ENCODE results near the gene C1D.

C1D gene

GRCh38 chr2:68032702-68033101 lies 30.1 kb downstream of the C1D start:
- peak overlapping the region in 1 of 3 experiments; percentile 80 for H3K27ac Mint-ChIP-seq
- no peaks in the 10 kb centered on the region for H3K36me3 Mint-ChIP-seq (ENCODE audit: low read depth)

DNA sequence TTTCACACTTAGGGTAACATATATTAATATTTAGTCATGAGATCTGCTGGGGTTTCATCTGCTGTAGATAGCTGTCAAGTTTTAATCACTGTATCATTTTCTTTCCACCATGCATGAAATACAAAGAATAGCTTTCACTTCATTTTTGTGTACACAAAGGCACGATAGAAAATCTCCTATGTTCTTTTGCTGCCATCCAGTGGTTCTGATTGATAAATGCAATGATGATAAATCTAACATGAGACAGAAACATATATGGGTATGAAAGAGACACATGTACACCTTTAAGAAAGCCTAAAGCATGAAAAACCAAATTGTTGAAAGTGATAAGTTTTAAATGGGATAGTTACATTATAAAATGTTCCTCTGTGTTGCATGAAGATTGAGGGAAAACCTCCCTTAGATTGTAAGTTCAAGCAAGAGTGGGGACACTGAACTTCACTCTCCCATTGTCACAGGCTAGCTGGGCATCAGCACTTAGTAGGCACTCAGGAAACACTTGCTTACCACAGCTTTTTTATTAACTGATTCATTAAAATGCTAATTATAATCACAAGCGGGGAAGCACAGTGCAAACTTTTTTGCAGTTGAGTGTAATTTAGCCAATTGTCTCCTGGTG lies 31.2 kb downstream of the C1D start:
- TF ChIP-seq, protein P1, sequence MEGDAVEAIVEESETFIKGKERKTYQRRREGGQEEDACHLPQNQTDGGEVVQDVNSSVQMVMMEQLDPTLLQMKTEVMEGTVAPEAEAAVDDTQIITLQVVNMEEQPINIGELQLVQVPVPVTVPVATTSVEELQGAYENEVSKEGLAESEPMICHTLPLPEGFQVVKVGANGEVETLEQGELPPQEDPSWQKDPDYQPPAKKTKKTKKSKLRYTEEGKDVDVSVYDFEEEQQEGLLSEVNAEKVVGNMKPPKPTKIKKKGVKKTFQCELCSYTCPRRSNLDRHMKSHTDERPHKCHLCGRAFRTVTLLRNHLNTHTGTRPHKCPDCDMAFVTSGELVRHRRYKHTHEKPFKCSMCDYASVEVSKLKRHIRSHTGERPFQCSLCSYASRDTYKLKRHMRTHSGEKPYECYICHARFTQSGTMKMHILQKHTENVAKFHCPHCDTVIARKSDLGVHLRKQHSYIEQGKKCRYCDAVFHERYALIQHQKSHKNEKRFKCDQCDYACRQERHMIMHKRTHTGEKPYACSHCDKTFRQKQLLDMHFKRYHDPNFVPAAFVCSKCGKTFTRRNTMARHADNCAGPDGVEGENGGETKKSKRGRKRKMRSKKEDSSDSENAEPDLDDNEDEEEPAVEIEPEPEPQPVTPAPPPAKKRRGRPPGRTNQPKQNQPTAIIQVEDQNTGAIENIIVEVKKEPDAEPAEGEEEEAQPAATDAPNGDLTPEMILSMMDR (IDR thresholded peaks at IDR 0.05; ENCODE audit: unreplicated experiment in 3 of 3), result peak; percentile 69 to 80 (median 80)
- H3K36me3 Mint-ChIP-seq (ENCODE audit: low read depth), result no peaks in the 10 kb centered on the region
- H3K4me3 Mint-ChIP-seq, result no peak overlapping the region
- peaks cover 3% of the 10 kb centered on the region for H3K27me3 Mint-ChIP-seq (ENCODE audit: low read depth)
- H3K4me1 Mint-ChIP-seq, result peaks cover 6% of the 10 kb centered on the region
- no peaks in the 10 kb centered on the region for H3K9me3 Mint-ChIP-seq
- H3K27ac Mint-ChIP-seq, result no peak overlapping the region

More at GRCh38 chr2:68032702-68033101, 30.1 kb downstream of the C1D start:
- Mint-ChIP-seq H3K27me3 (ENCODE audit: low read depth) (no peaks in the 10 kb centered on the region), H3K4me1 (peaks cover 6% of the 10 kb centered on the region), H3K9me3 (no peaks in the 10 kb centered on the region), H3K4me3 (no peak overlapping the region)
- TF ChIP-seq, protein P1 (IDR thresholded peaks at IDR 0.05; ENCODE audit: unreplicated experiment in 3 of 3), result no peak

DNA sequence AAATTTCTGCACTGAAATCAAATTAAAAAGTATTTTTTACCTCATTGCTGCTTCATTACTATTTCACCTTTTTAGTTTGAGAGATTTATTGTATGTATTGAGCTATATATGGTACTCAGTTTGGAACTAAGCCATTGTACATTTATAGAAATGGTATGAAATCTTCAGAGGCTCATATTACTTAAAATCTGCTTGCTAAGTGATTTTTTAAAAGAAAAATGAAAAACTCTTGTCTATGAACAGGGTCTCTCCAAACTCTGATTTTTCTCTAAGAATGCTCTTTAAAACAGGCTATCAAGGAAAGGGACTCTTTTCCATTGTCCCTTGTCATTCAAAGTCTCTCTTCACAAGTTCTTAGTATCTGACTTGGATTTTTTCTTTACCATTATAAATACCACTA lies 31.8 kb downstream of the C1D start:
- Mint-ChIP-seq H3K4me1 (peaks cover 6% of the 10 kb centered on the region), H3K36me3 (ENCODE audit: low read depth) (no peaks in the 10 kb centered on the region), H3K9me3 (peaks cover 3% of the 10 kb centered on the region), H3K4me3 (no peak overlapping the region), H3K27ac (no peak overlapping the region), H3K27me3 (ENCODE audit: low read depth) (peaks cover 3% of the 10 kb centered on the region)
- TF ChIP-seq, protein P1 (IDR thresholded peaks at IDR 0.05; ENCODE audit: unreplicated experiment in 3 of 3), result no peak

- TF ChIP-seq, protein P1 (IDR thresholded peaks at IDR 0.05; ENCODE audit: unreplicated experiment in 3 of 3), result no peak
- Mint-ChIP-seq H3K27me3 (ENCODE audit: low read depth) (peaks cover 3% of the 10 kb centered on the region), H3K36me3 (ENCODE audit: low read depth) (no peaks in the 10 kb centered on the region), H3K27ac (no peak overlapping the region), H3K4me3 (no peak overlapping the region), H3K9me3 (peaks cover 4% of the 10 kb centered on the region), H3K4me1 (peaks cover 6% of the 10 kb centered on the region)
Observed at GRCh38 chr2:68030529-68030928, 32.3 kb downstream of the C1D start.

DNA sequence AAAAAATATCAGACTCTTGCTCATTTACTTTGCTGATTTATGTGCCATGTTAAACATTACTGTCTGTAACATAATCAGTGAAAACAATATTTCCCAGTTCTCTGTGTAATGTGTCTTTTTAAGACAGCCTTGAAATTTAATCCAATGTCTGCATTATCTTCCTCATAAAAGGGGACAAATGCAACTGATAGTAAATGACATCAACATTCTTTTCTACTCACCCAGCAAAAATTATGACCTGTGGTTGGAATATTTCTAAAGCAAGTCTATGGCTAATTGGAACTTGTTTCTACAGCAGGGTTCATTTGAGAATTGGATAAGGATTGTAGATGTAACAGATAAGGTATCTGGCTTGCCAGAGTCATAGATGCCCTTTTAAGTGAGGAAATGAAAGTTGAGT lies 34.8 kb downstream of the C1D start:
- Mint-ChIP-seq H3K27ac (peak overlapping the region; percentile 49 to 73 (median 70)), H3K9me3 (peaks cover 4% of the 10 kb centered on the region), H3K4me1 (peaks cover 6% of the 10 kb centered on the region), H3K4me3 (no peak overlapping the region), H3K36me3 (ENCODE audit: low read depth) (no peaks in the 10 kb centered on the region), H3K27me3 (ENCODE audit: low read depth) (peaks cover 3% of the 10 kb centered on the region)
- TF ChIP-seq, protein P1 (IDR thresholded peaks at IDR 0.05; ENCODE audit: unreplicated experiment in 3 of 3), result no peak

DNA sequence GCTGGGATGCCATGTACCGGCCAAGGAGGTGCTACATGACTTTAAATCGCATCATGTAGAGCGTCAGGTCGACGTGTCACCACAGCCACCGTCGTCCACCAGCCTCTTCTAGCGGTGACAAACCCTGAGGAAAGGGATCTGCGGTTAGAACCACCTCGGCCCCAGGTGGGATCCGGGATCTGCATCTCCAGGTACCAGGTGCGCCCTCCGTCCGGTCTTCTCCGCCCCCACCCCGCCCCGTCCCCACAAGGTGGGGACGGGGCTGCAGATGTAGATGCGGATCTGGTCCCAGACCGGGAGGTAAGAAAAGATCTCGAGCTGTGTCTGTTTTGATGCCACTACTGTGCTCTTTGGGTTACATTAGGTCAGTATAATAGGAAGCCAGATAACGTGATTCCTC lies 38.4 kb downstream of the C1D start:
- Mint-ChIP-seq H3K9me3 (peaks cover 6% of the 10 kb centered on the region), H3K27me3 (ENCODE audit: low read depth) (peaks cover 3% of the 10 kb centered on the region), H3K27ac (no peak overlapping the region), H3K4me1 (peaks cover 6% of the 10 kb centered on the region), H3K36me3 (ENCODE audit: low read depth) (no peaks in the 10 kb centered on the region), H3K4me3 (no peak overlapping the region)
- TF ChIP-seq, protein P1 (IDR thresholded peaks at IDR 0.05; ENCODE audit: unreplicated experiment in 3 of 3), result no peak

All from nephron (organoid).